SK-N-SH (cell line): ENCODE results near the gene RNASET2.

ENCODE experiments used
- EZH2phosphoT487 ChIP-seq: fragments of 200-600 bp; sonication (generic); IDR thresholded peaks from 2 replicates; pipeline ENCODE4 v1.6.1; 2017; ENCODE audit warnings: low read depth, mixed run types, mild to moderate bottlenecking, antibody characterized with exemption, moderate library complexity, borderline replicate concordance
- NFIC ChIP-seq: IDR thresholded peaks from 2 replicates; pipeline ENCODE4 v1.4.0; 2012; ENCODE audit warnings: borderline replicate concordance
- POLR2AphosphoS5 ChIP-seq: IDR thresholded peaks from 2 replicates; pipeline ENCODE4 v1.6.1; 2012; ENCODE audit warnings: low read depth, low read length
- RAD21 ChIP-seq: IDR thresholded peaks from 2 replicates; pipeline ENCODE4 v1.6.1; 2012; ENCODE audit warnings: mild to moderate bottlenecking, low read length
- SMC3 ChIP-seq: IDR thresholded peaks from 2 replicates; pipeline ENCODE4 v1.6.1; 2012; ENCODE audit warnings: low read depth, low read length, improper control_type of control experiment
- TF ChIP-seq, protein P1 (sequence below): IDR thresholded peaks from 2 replicates; pipeline ENCODE4 v1.4.0; 2012; ENCODE audit warnings: low read depth
- TF ChIP-seq, protein P2 (sequence below): fragments of 200-600 bp; sonication (generic); IDR thresholded peaks from 2 replicates; pipeline ENCODE4 v1.6.1; 2017; ENCODE audit warnings: antibody characterized with exemption, mild to moderate bottlenecking, moderate library complexity

- TF ChIP-seq, protein P1, sequence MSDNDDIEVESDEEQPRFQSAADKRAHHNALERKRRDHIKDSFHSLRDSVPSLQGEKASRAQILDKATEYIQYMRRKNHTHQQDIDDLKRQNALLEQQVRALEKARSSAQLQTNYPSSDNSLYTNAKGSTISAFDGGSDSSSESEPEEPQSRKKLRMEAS = no peak
- TF ChIP-seq, protein P2, sequence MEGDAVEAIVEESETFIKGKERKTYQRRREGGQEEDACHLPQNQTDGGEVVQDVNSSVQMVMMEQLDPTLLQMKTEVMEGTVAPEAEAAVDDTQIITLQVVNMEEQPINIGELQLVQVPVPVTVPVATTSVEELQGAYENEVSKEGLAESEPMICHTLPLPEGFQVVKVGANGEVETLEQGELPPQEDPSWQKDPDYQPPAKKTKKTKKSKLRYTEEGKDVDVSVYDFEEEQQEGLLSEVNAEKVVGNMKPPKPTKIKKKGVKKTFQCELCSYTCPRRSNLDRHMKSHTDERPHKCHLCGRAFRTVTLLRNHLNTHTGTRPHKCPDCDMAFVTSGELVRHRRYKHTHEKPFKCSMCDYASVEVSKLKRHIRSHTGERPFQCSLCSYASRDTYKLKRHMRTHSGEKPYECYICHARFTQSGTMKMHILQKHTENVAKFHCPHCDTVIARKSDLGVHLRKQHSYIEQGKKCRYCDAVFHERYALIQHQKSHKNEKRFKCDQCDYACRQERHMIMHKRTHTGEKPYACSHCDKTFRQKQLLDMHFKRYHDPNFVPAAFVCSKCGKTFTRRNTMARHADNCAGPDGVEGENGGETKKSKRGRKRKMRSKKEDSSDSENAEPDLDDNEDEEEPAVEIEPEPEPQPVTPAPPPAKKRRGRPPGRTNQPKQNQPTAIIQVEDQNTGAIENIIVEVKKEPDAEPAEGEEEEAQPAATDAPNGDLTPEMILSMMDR = no peak
- no peak for TF ChIP-seq SMC3
- no peak for TF ChIP-seq EZH2phosphoT487
- no peak for TF ChIP-seq POLR2AphosphoS5
- no peak for TF ChIP-seq NFIC
- no peak for TF ChIP-seq RAD21
These were observed 32.4 kb upstream of the RNASET2 start for GRCh38 chr6:166988674-166989201.
